ENCODE results near the gene MOSPD3. TPM values are rescaled to one million over a fixed set of nuclear protein-coding genes. Genes with fewer than 3 reads are reported as not detected.

MOSPD3 gene
- total RNA-seq, 1 experiment from 2014 or later = 9.4 TPM

DNA sequence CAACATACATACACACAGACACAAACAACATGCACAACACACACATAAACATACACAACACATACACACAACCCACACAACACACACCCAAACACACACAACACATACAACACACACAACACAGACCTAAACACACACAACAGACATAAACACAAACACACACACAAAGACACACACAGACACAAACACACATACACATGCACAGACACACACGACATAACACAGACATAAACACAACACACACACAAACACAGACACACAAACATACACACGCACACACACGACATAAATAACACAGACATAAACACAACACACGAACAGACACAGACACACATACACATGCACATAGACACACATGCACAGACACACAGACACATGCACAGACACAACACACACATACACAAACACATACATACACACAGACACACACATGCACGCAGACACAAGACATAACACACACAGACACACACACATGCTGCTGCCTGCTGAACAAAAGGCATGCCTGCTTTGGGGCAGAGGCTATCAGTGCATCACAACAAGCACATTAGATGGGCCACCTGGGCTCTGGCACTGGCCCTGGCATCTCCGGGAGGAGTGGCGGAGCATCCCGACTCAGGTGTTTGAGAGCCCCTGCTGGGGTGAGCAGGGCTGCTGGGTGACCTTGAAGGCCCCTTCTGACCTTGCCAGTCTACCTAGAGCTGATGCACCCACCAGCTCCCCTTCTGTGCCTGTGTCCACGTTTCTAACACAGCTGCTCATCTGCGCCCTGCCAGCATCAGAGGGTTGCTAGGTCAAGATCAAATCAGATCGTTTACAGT lies 31.7 kb upstream of the MOSPD3 start:
- Histone ChIP-seq H3K9me3 (ENCODE audit: low read length) (no peaks in the 10 kb centered on the region), H3K4me3 (ENCODE audit: low read length) (no peak overlapping the region), H3K9ac (ENCODE audit: low read length) (no peak overlapping the region), H3K4me2 (ENCODE audit: low read length) (no peak overlapping the region), H3K79me2 (ENCODE audit: low read length) (peaks cover 24% of the 10 kb centered on the region), H3K4me1 (ENCODE audit: insufficient read depth, low read length) (peaks cover 17% of the 10 kb centered on the region), H3K9me2 (replicated peaks; ENCODE audit: low read length) (no peaks in the 10 kb centered on the region), H3K36me3 (ENCODE audit: low read depth, low read length) (peaks cover 14% of the 10 kb centered on the region; the same call in 1 of the 2 replicates), H3K27me3 (ENCODE audit: low read length) (no peaks in the 10 kb centered on the region), H4K20me1 (ENCODE audit: low read length) (no peaks in the 10 kb centered on the region), H3K27ac (ENCODE audit: low read length) (no peak overlapping the region), H3F3A (ENCODE audit: low read length, unreplicated experiment) (no peaks in the 10 kb centered on the region), H2AFZ (ENCODE audit: low read length) (no peak overlapping the region)
- no TSS peak for BruUV-seq (replicated peaks)
- POLR2A ChIA-PET (ENCODE audit: unreplicated experiment) = no interaction called here
- no peak for ATAC-seq
- CTCF ChIA-PET = no interaction called here
- TF ChIP-seq EZH2phosphoT487 (IDR thresholded peaks at IDR 0.05; ENCODE audit: borderline replicate concordance, low read length) = no peak
- no peak for TF ChIP-seq EZH2 (IDR thresholded peaks at IDR 0.05; ENCODE audit: low read length, unreplicated experiment)
- no peak for TF ChIP-seq CTCF (conservative IDR thresholded peaks at IDR 0.05; ENCODE audit: low read depth, low read length)
- intact Hi-C loops (cut with micrococcal nuclease) = no loop called here
- DNase-seq = no peak

DNA sequence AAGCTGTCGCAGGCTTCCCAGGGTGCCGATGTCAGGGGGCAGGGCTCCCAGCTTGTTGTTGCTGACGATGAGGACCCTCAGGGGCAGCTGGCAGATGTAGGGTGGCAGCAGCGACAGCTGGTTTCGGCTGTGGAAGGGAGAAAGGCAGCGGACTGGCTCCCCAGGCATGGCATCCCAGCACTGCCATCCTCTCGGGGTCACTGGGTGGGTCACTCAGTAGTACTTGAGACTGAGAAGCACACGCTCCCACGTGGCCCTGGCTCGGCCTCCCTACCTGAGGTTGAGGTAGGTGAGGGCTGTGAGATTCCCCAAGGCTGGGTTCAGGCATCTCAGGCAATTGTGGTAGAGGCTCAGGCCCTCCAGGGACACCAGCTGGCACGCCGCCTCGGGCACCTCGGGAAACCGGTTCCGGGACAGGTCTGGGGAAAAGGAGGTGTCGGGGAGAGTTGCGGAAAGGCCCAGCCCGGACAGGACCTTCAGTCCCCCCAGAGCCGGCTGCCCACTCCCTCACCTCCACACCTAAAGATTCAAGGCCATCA lies 30.2 kb upstream of the MOSPD3 start:
- Histone ChIP-seq H4K20me1 (ENCODE audit: low read length) (no peaks in the 10 kb centered on the region), H3K4me2 (ENCODE audit: low read length) (no peak overlapping the region), H3K4me1 (ENCODE audit: insufficient read depth, low read length) (peaks cover 17% of the 10 kb centered on the region), H3K9me2 (replicated peaks; ENCODE audit: low read length) (no peaks in the 10 kb centered on the region), H3K79me2 (ENCODE audit: low read length) (peaks cover 24% of the 10 kb centered on the region), H3K27me3 (ENCODE audit: low read length) (no peaks in the 10 kb centered on the region), H3F3A (ENCODE audit: low read length, unreplicated experiment) (no peaks in the 10 kb centered on the region), H3K9ac (ENCODE audit: low read length) (no peak overlapping the region), H3K4me3 (ENCODE audit: low read length) (no peak overlapping the region), H3K36me3 (ENCODE audit: low read depth, low read length) (peaks cover 14% of the 10 kb centered on the region; the same call in 1 of the 2 replicates), H2AFZ (ENCODE audit: low read length) (no peak overlapping the region), H3K9me3 (ENCODE audit: low read length) (no peaks in the 10 kb centered on the region), H3K27ac (ENCODE audit: low read length) (no peak overlapping the region)
- CTCF ChIA-PET = no interaction called here
- intact Hi-C loops (cut with micrococcal nuclease) = no loop called here
- POLR2A ChIA-PET (ENCODE audit: unreplicated experiment) = no interaction called here
- TF ChIP-seq EZH2phosphoT487 (IDR thresholded peaks at IDR 0.05; ENCODE audit: borderline replicate concordance, low read length) = no peak
- no peak for TF ChIP-seq CTCF (conservative IDR thresholded peaks at IDR 0.05; ENCODE audit: low read depth, low read length)
- TF ChIP-seq EZH2 (IDR thresholded peaks at IDR 0.05; ENCODE audit: low read length, unreplicated experiment) = no peak
- ATAC-seq (no peak), DNase-seq (no peak)
- BruUV-seq (replicated peaks) = no TSS peak

DNA sequence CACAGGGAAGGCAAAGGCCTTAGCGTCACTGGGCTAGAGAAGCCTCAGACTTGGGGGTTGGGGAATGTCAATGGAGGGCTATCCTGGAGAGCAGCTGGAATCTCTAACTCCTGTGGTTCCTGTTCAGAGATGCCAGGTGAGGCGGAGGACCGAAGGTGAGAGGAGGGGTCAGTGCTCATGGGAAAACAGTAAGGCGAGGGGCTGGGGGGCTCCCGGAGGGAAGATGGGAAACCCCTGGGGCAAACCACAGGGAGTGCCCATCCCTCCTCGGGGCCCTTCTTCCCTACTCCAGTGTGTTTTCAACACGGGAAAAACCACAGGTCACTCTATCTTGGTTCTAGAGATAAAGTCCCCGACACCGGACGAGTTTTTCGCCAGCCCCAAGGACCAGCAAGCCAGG lies 29.7 kb upstream of the MOSPD3 start:
- H4K20me1 ChIP-seq (ENCODE audit: low read length) = no peaks in the 10 kb centered on the region
- H2AFZ ChIP-seq (ENCODE audit: low read length) = no peak overlapping the region
- no peaks in the 10 kb centered on the region for H3F3A ChIP-seq (ENCODE audit: low read length, unreplicated experiment)
- H3K9me2 ChIP-seq (replicated peaks; ENCODE audit: low read length) = no peaks in the 10 kb centered on the region
- POLR2A ChIA-PET (ENCODE audit: unreplicated experiment) = no interaction called here
- CTCF ChIA-PET = no interaction called here
- no TSS peak for BruUV-seq (replicated peaks)
- peaks cover 17% of the 10 kb centered on the region for H3K4me1 ChIP-seq (ENCODE audit: insufficient read depth, low read length)
- no peak for ATAC-seq
- peaks cover 24% of the 10 kb centered on the region for H3K79me2 ChIP-seq (ENCODE audit: low read length)
- H3K36me3 ChIP-seq (ENCODE audit: low read depth, low read length) = peaks cover 14% of the 10 kb centered on the region; the same call in 1 of the 2 replicates
- no peaks in the 10 kb centered on the region for H3K27me3 ChIP-seq (ENCODE audit: low read length)
- no peak overlapping the region for H3K9ac ChIP-seq (ENCODE audit: low read length)
- H3K9me3 ChIP-seq (ENCODE audit: low read length) = no peaks in the 10 kb centered on the region
- no peak overlapping the region for H3K4me3 ChIP-seq (ENCODE audit: low read length)
- H3K4me2 ChIP-seq (ENCODE audit: low read length) = no peak overlapping the region
- intact Hi-C loops (cut with micrococcal nuclease) = no loop called here
- no peak overlapping the region for H3K27ac ChIP-seq (ENCODE audit: low read length)
- TF ChIP-seq EZH2 (IDR thresholded peaks at IDR 0.05; ENCODE audit: low read length, unreplicated experiment) (no peak), EZH2phosphoT487 (IDR thresholded peaks at IDR 0.05; ENCODE audit: borderline replicate concordance, low read length) (no peak), CTCF (conservative IDR thresholded peaks at IDR 0.05; ENCODE audit: low read depth, low read length) (no peak)
- DNase-seq = no peak
